ENCODE measurements around the gene POM121L2. TPM values are rescaled to one million over a fixed set of nuclear protein-coding genes. Genes with fewer than 3 reads are reported as not detected.

POM121L2 gene
- polyA plus RNA-seq, 1 donor from 2014 or later = not detected

DNA sequence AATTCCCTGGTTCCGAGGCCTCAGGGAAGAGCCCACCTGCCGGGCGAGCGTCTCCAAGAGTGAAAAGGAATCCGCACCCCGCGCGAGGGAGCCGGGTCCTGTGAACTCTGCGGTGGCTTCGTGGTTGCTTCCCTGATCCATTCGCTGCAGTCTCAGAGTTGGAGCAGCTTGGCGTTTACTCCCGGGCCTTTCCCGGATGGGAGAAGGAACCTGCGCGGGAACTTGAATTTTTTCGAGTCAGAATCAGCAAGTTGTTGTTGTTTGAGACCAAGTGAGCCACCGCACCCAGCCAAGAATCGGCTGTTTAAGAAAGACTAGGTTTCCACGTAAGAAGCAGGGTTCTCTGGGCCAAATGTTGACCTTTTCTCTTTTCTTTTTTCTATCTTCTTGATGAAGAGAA is 51.7 kb downstream of the POM121L2 start:
- TF ChIP-seq EZH2 (IDR thresholded peaks at IDR 0.05; ENCODE audit: borderline replicate concordance, insufficient read depth, low read length, poor library complexity, severe bottlenecking) (no peak), EP300 (conservative IDR thresholded peaks at IDR 0.05; ENCODE audit: poor library complexity, severe bottlenecking) (no peak)
- TF ChIP-seq, protein P1, sequence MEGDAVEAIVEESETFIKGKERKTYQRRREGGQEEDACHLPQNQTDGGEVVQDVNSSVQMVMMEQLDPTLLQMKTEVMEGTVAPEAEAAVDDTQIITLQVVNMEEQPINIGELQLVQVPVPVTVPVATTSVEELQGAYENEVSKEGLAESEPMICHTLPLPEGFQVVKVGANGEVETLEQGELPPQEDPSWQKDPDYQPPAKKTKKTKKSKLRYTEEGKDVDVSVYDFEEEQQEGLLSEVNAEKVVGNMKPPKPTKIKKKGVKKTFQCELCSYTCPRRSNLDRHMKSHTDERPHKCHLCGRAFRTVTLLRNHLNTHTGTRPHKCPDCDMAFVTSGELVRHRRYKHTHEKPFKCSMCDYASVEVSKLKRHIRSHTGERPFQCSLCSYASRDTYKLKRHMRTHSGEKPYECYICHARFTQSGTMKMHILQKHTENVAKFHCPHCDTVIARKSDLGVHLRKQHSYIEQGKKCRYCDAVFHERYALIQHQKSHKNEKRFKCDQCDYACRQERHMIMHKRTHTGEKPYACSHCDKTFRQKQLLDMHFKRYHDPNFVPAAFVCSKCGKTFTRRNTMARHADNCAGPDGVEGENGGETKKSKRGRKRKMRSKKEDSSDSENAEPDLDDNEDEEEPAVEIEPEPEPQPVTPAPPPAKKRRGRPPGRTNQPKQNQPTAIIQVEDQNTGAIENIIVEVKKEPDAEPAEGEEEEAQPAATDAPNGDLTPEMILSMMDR (IDR thresholded peaks at IDR 0.05; ENCODE audit: poor library complexity, severe bottlenecking) = no peak
- Histone ChIP-seq H3K9me3 (ENCODE audit: low read length) (peaks cover 3% of the 10 kb centered on the region), H3K27ac (ENCODE audit: low read length) (no peak overlapping the region), H3F3A (ENCODE audit: insufficient read depth, low read length, poor library complexity, severe bottlenecking) (no peaks in the 10 kb centered on the region), H3K4me3 (ENCODE audit: low read length) (no peak overlapping the region), H3K4me2 (ENCODE audit: low read length) (no peak overlapping the region), H2AFZ (ENCODE audit: low read depth, low read length) (no peak overlapping the region), H3K36me3 (ENCODE audit: insufficient read depth, low read length) (no peaks in the 10 kb centered on the region), H4K20me1 (ENCODE audit: insufficient read depth) (no peaks in the 10 kb centered on the region), H3K27me3 (ENCODE audit: insufficient read depth, low read depth, low read length) (peaks cover 45% of the 10 kb centered on the region), H3K9me2 (ENCODE audit: insufficient read depth, low read length) (no peaks in the 10 kb centered on the region), H3K9ac (ENCODE audit: low read length) (no peak overlapping the region), H3K79me2 (replicated peaks; ENCODE audit: insufficient read depth, low read length) (no peaks in the 10 kb centered on the region)

Other genes starting within 250 kb of the POM121L2 start
- not detected in 2 replicates for gene PRSS16, start 64.6 kb downstream of the POM121L2 start, polyA plus RNA-seq
- 2.5 and 2.9 TPM in 2 replicates for gene ZNF391, start 76.5 kb upstream of the POM121L2 start, polyA plus RNA-seq
- gene ZNF184, start 160.8 kb upstream of the POM121L2 start, polyA plus RNA-seq = 16.4 and 20.1 TPM in 2 replicates

All from neural cell (in vitro differentiated cells).